Upper lobe of left lung (tissue), 4 donors: ENCODE results near the gene ABHD13.

Experiments used
- POLR2A ChIP-seq, 4 donors: fragments of 450-650 bp; IDR thresholded peaks; one replicate each; pipeline ENCODE4 v1.5.1; 2016 to 2017; ENCODE audit warnings: antibody characterized with exemption in 4 of 4, mild to moderate bottlenecking in 2 of 4
- POLR2AphosphoS5 ChIP-seq, 2 donors: sonication (generic); formaldehyde crosslinking; IDR thresholded peaks; one replicate each; pipeline ENCODE4 v1.5.1; 2017; ENCODE audit warnings: antibody characterized with exemption in 2 of 2
- TF ChIP-seq, protein P1 (sequence below), 6 experiments: fragments of 450-650 bp in 4 of 6; fragments of 200-600 bp in 2 of 6; sonication (generic) in 2 of 6; IDR thresholded peaks; one replicate each; pipeline ENCODE4 v1.5.1; 2016 to 2019; ENCODE audit warnings: antibody characterized with exemption in 6 of 6

DNA sequence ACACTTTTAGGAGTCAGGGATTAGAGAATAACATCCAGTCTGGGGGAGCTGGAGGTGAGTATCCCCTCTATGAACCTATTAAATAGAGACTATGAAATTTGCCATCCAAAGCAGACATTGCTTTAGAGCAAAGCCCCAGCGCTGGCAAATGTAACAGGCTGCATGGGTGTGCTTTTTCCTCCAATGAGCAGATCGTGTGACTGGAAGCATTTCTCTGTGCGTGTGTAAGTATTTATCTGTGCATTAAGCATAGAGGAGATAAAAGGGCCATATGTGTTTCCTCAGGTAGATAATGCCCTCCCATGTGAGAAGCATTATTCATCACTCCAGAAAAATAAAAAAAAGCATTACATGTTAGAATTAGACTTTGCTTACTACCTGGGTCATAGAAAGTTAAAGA, 52.2 kb downstream of the ABHD13 start:
- TF ChIP-seq, protein P1, sequence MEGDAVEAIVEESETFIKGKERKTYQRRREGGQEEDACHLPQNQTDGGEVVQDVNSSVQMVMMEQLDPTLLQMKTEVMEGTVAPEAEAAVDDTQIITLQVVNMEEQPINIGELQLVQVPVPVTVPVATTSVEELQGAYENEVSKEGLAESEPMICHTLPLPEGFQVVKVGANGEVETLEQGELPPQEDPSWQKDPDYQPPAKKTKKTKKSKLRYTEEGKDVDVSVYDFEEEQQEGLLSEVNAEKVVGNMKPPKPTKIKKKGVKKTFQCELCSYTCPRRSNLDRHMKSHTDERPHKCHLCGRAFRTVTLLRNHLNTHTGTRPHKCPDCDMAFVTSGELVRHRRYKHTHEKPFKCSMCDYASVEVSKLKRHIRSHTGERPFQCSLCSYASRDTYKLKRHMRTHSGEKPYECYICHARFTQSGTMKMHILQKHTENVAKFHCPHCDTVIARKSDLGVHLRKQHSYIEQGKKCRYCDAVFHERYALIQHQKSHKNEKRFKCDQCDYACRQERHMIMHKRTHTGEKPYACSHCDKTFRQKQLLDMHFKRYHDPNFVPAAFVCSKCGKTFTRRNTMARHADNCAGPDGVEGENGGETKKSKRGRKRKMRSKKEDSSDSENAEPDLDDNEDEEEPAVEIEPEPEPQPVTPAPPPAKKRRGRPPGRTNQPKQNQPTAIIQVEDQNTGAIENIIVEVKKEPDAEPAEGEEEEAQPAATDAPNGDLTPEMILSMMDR (IDR thresholded peaks at IDR 0.05), result no peak
- TF ChIP-seq POLR2AphosphoS5 (IDR thresholded peaks at IDR 0.05), result no peak
- TF ChIP-seq POLR2A (IDR thresholded peaks at IDR 0.05), result no peak
